Keratinocyte (primary cell): ENCODE measurements around the gene FREM2. TPM values are rescaled to one million over a fixed set of nuclear protein-coding genes. Genes with fewer than 3 reads are reported as not detected.

Source experiments
- DNase-seq: peaks from one replicate; pipeline ENCODE4 v3.0.0-alpha.2; 2011; ENCODE audit warnings: low read depth, missing footprints, low spot score
- FAIRE-seq: peaks from 2 replicates; lab custom pipeline; 2011; peaks lifted over from hg19 to GRCh38; lab: Jason Lieb, UNC
- H2AFZ ChIP-seq: 2 replicates; pipeline ENCODE4 v1.6.0; 2012; ENCODE audit warnings: low read length, control low read depth, inconsistent platforms; ENCODE audit not compliant: control insufficient read depth
- H3K27ac ChIP-seq: 2 replicates; pipeline ENCODE4 v1.5.1; 2011; ENCODE audit warnings: low read length; ENCODE audit not compliant: control insufficient read depth, insufficient read depth
- H3K27me3 ChIP-seq: 3 replicates; pipeline ENCODE4 v1.6.0; 2011; ENCODE audit warnings: low read length; ENCODE audit not compliant: control insufficient read depth, insufficient read depth; ENCODE audit errors: extremely low read depth
- H3K36me3 ChIP-seq, 2 experiments: 2 replicates in 1 of 2; 3 replicates in 1 of 2; pipeline ENCODE4 v1.5.1; 2011; ENCODE audit warnings: low read length in 2 of 2, mild to moderate bottlenecking in 1 of 2; ENCODE audit not compliant: control insufficient read depth in 2 of 2, insufficient read depth in 2 of 2; ENCODE audit errors: extremely low read depth in 1 of 2
- H3K4me1 ChIP-seq: 3 replicates; pipeline ENCODE4 v1.5.1; 2011; ENCODE audit warnings: low read length; ENCODE audit not compliant: control insufficient read depth, insufficient read depth; ENCODE audit errors: extremely low read depth
- H3K4me2 ChIP-seq: 3 replicates; pipeline ENCODE4 v1.6.0; 2011; ENCODE audit warnings: low read depth, low read length; ENCODE audit not compliant: control insufficient read depth, insufficient read depth; ENCODE audit errors: extremely low read depth
- H3K4me3 ChIP-seq, 3 experiments: fragments of 200-600 bp in 1 of 3; sonication (generic) in 1 of 3; 2 replicates in 2 of 3; 3 replicates in 1 of 3; pipeline ENCODE4 v1.5.1; 2011 to 2016; ENCODE audit warnings: low read length in 3 of 3, mild to moderate bottlenecking in 3 of 3, control low read depth in 2 of 3, inconsistent platforms in 1 of 3, low read depth in 1 of 3, mixed read lengths in 1 of 3, mixed run types in 1 of 3, moderate library complexity in 1 of 3; ENCODE audit not compliant: control insufficient read depth in 2 of 3, insufficient read depth in 2 of 3; ENCODE audit errors: extremely low read depth in 1 of 3
- H3K79me2 ChIP-seq: 2 replicates; pipeline ENCODE4 v1.6.0; 2012; ENCODE audit warnings: low read length; ENCODE audit not compliant: control insufficient read depth, insufficient read depth
- H3K9ac ChIP-seq: 3 replicates; pipeline ENCODE4 v1.6.0; 2011; ENCODE audit warnings: low read length; ENCODE audit not compliant: control insufficient read depth, insufficient read depth; ENCODE audit errors: extremely low read depth
- H3K9me1 ChIP-seq: 3 replicates; pipeline ENCODE4 v1.6.0; 2011; ENCODE audit warnings: low read length; ENCODE audit not compliant: control insufficient read depth, insufficient read depth; ENCODE audit errors: extremely low read depth
- H3K9me3 ChIP-seq: 2 replicates; pipeline ENCODE4 v1.5.1; 2012; ENCODE audit warnings: low read depth, low read length; ENCODE audit not compliant: control insufficient read depth
- H4K20me1 ChIP-seq: 3 replicates; pipeline ENCODE4 v1.6.0; 2011; ENCODE audit warnings: low read length; ENCODE audit not compliant: control insufficient read depth, insufficient read depth; ENCODE audit errors: extremely low read depth
- EZH2 ChIP-seq: IDR thresholded peaks from one replicate; pipeline ENCODE4 v1.6.1; 2012; ENCODE audit warnings: inconsistent platforms, mild to moderate bottlenecking, low read length, moderate library complexity
- dilution Hi-C: fragments of 300-500 bp; cut with MboI; formaldehyde crosslinking; loops from one replicate; pipeline ENCODE4 v1.7.0; 2020; ENCODE audit warnings: low sequenced_read_pairs; ENCODE audit not compliant: extremely low pct_ligation_motif_present
- polyA plus RNA-seq, 5 experiments: library from polyadenylated mRNA; depleted of rRNA in 3 of 5; stranded (reverse) in 3 of 5; stranded (forward) in 1 of 5; unstranded in 1 of 5; fragments of >200 nt; gene quantifications; 1 replicate in 1 of 5; 2 replicates in 3 of 5; 3 replicates in 1 of 5; pipeline versions ENCODE4 v1.2.1 to v1.2.3, GENCODE V29; 2011 to 2012; ENCODE audit warnings: missing spikeins in 2 of 5, low read depth in 1 of 5, low replicate concordance in 1 of 5
- TF ChIP-seq, protein P1 (sequence below), 3 experiments: IDR thresholded peaks in 1 of 3; conservative IDR thresholded peaks in 1 of 3; optimal IDR thresholded peaks in 1 of 3; 2 replicates in 2 of 3; 3 replicates in 1 of 3; pipeline versions ENCODE3 to v1.5.1; 2011; ENCODE audit warnings: low read length in 3 of 3, mild to moderate bottlenecking in 3 of 3, moderate library complexity in 2 of 3, control low read depth in 1 of 3, inconsistent platforms in 1 of 3; ENCODE audit not compliant: insufficient read depth in 2 of 3; ENCODE audit errors: extremely low read depth in 1 of 3

Gene FREM2
- polyA plus RNA-seq, 1 donor (not counting 4 experiments of a cell fraction or from before 2014, with no cell fraction given), result 0.01 TPM

DNA sequence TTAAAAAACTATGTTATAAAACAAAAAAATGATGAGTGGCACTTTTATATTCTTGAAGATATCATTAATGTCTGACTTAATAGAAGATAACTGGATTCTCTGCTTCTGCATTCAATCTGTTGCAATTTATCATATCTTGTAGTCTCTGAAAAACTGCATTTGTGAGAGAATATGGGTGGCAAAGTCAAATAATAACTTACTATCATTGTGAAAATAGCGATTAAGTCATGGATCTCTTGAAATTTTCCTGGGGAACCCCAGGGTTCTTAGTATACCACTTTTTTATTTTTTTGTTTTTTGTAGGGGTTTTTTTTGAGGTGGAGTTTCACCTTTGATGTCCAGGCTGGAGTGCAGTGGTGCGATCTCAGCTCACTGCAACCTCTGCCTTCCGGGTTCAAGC is 176.7 kb downstream of the FREM2 start:
- no peak for FAIRE-seq
- Histone ChIP-seq H3K9me3 (no peaks in the 10 kb centered on the region), H2AFZ (no peak overlapping the region), H3K36me3 (no peaks in the 10 kb centered on the region), H3K9me1 (no peaks in the 10 kb centered on the region), H3K79me2 (no peaks in the 10 kb centered on the region), H3K4me3 (no peak overlapping the region), H3K27ac (no peak overlapping the region), H3K4me1 (no peaks in the 10 kb centered on the region), H4K20me1 (no peaks in the 10 kb centered on the region), H3K4me2 (no peak overlapping the region), H3K27me3 (no peaks in the 10 kb centered on the region), H3K9ac (no peak overlapping the region)
- TF ChIP-seq, protein P1, sequence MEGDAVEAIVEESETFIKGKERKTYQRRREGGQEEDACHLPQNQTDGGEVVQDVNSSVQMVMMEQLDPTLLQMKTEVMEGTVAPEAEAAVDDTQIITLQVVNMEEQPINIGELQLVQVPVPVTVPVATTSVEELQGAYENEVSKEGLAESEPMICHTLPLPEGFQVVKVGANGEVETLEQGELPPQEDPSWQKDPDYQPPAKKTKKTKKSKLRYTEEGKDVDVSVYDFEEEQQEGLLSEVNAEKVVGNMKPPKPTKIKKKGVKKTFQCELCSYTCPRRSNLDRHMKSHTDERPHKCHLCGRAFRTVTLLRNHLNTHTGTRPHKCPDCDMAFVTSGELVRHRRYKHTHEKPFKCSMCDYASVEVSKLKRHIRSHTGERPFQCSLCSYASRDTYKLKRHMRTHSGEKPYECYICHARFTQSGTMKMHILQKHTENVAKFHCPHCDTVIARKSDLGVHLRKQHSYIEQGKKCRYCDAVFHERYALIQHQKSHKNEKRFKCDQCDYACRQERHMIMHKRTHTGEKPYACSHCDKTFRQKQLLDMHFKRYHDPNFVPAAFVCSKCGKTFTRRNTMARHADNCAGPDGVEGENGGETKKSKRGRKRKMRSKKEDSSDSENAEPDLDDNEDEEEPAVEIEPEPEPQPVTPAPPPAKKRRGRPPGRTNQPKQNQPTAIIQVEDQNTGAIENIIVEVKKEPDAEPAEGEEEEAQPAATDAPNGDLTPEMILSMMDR (optimal IDR thresholded peaks at IDR 0.05 in 1 of 3, IDR thresholded peaks at IDR 0.05 in 1 of 3, conservative IDR thresholded peaks at IDR 0.05 in 1 of 3; ENCODE audit: extremely low read depth in 1 of 3, insufficient read depth in 2 of 3, low read length in 3 of 3), result no peak
- TF ChIP-seq EZH2, result no peak
- dilution Hi-C loops, result no loop called here
- DNase-seq, result no peak

DNA sequence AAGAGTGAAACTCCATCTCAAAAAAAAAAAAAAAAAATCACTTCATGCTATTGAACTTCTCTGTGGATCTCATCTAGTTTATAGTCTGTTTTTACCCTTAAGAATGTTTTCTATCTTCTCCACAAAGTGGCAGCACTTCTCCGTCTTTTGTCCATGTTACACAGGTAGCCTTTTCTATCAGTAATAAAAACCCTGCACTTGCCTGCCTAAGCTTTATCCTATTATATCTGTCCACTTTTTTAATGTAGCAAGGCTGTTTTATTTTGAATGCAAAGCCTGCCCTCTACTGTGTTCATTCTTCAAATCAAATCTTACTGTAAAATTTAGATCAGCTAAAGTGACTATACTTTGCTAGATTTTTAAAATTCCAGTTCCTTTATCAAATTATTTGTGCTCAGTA is 179.8 kb downstream of the FREM2 start:
- Histone ChIP-seq H2AFZ (no peak overlapping the region), H3K4me1 (no peaks in the 10 kb centered on the region), H3K9me3 (no peaks in the 10 kb centered on the region), H3K9ac (no peak overlapping the region), H3K79me2 (no peaks in the 10 kb centered on the region), H3K27ac (no peak overlapping the region), H3K4me3 (no peak overlapping the region), H3K9me1 (no peaks in the 10 kb centered on the region), H4K20me1 (no peaks in the 10 kb centered on the region), H3K36me3 (no peaks in the 10 kb centered on the region), H3K4me2 (no peak overlapping the region), H3K27me3 (no peaks in the 10 kb centered on the region)
- FAIRE-seq, result no peak
- dilution Hi-C loops, result no loop called here
- TF ChIP-seq, protein P1 (optimal IDR thresholded peaks at IDR 0.05 in 1 of 3, IDR thresholded peaks at IDR 0.05 in 1 of 3, conservative IDR thresholded peaks at IDR 0.05 in 1 of 3; ENCODE audit: extremely low read depth in 1 of 3, insufficient read depth in 2 of 3, low read length in 3 of 3), result no peak
- TF ChIP-seq EZH2, result no peak
- DNase-seq, result no peak
